ENCODE measurements around the gene TOGARAM2. TPM values are rescaled to one million over a fixed set of nuclear protein-coding genes. Genes with fewer than 3 reads are reported as not detected.
"Not testable (repeated sequence)": the region's sequence is repeated elsewhere in the genome, so short reads cannot be mapped to it uniquely, and the experiment has no call there.

TOGARAM2 gene
- total RNA-seq, 1 experiment from 2014 or later, result 0.76 TPM

DNA sequence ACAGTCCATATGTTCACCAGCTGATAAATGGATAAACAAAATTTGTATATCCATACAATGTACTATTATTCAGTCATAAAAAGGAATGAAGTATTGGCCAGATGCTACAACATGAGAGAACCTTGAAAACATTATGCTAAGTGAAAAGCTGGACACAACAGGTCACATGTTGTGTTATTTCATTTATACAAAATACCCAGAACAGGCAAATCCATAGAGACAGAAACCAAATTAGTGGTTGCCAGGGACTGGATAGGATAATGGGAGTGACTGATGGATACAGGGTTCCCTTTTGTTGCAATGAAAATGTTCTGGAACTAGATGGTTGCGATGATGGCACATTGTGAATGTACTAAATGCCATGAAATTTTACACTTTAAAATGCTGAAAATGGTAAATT, 103.5 kb downstream of the TOGARAM2 start:
- Histone ChIP-seq H3K4me3 (replicated peaks in 1 of 2; ENCODE audit: low read depth in 1 of 2, low read length in 2 of 2) (no peak overlapping the region), H3K36me3 (ENCODE audit: control insufficient read depth in 1 of 2, insufficient read depth in 2 of 2, low read length in 2 of 2) (no peaks in the 10 kb centered on the region), H3K27me3 (ENCODE audit: insufficient read depth, low read length) (no peaks in the 10 kb centered on the region), H3K9ac (ENCODE audit: low read length) (no peak overlapping the region), H2AFZ (ENCODE audit: low read depth, low read length, poor library complexity, severe bottlenecking) (peak overlapping the region; percentile 4), H4K20me1 (ENCODE audit: insufficient read depth) (no peaks in the 10 kb centered on the region), H3K79me2 (ENCODE audit: insufficient read depth, low read length) (no peaks in the 10 kb centered on the region), H3K27ac (ENCODE audit: low read depth, low read length) (no peak overlapping the region), H3K4me2 (ENCODE audit: low read length) (no peak overlapping the region), H3K9me2 (ENCODE audit: insufficient read depth) (no peaks in the 10 kb centered on the region), H3K4me1 (ENCODE audit: control insufficient read depth in 1 of 2, insufficient read depth in 2 of 2, low read length in 2 of 2) (peaks cover 0 to under 1% of the 10 kb centered on the region in 2 experiments; a peak in 1 of 4 replicates), H3K9me3 (ENCODE audit: control insufficient read depth in 1 of 2, insufficient read depth in 1 of 2, low read depth in 1 of 2, low read length in 2 of 2) (peaks cover 0 to 5% of the 10 kb centered on the region in 2 experiments; a peak in 2 of 4 replicates)
- ChIA-PET RAD21 (ENCODE audit: low non-redundant PET in 1 of 2, low total read pairs in 2 of 2, uncharacterized antibody in 2 of 2, unreplicated experiment in 2 of 2) (no interaction called here), CTCF (no interaction called here), POLR2A (interaction anchor here (1.0 kb wide), 1 partner anchor 23 kb away, joined by 3 read pairs; no protein-coding TSS in a partner anchor)
- intact Hi-C loops (cut with micrococcal nuclease), result no loop called here
- ATAC-seq (no peak), DNase-seq (ENCODE audit: low read depth, low spot score) (no peak)
- TF ChIP-seq JUND (IDR thresholded peaks at IDR 0.05), result no peak
- no TSS peak for BruUV-seq (replicated peaks)

DNA sequence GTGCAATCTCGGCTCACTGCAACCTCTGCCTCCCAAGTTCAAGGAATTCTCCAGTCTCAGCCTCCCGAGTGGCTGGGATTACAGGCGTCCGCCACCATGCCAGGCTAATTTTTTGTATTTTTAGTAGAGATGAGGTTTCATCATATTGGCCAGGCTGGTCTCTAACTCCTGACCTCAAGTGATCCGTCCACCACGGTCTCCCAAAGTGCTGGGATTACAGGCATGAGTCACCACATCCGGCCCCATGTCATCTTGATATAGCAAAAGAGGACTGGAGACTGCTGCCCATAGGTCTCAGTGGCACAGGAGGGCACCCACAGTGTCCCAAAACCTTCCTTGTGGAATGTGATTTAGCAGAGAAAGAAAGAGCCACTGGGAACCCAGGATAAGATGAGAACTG, 109.2 kb downstream of the TOGARAM2 start:
- H3K36me3 ChIP-seq (ENCODE audit: control insufficient read depth in 1 of 2, insufficient read depth in 2 of 2, low read length in 2 of 2); intact Hi-C loops (cut with micrococcal nuclease); H3K4me3 ChIP-seq (replicated peaks in 1 of 2; ENCODE audit: low read depth in 1 of 2, low read length in 2 of 2); H4K20me1 ChIP-seq (ENCODE audit: insufficient read depth); H3K9ac ChIP-seq (ENCODE audit: low read length); H3K27ac ChIP-seq (ENCODE audit: low read depth, low read length); H3K27me3 ChIP-seq (ENCODE audit: insufficient read depth, low read length); H3K9me2 ChIP-seq (ENCODE audit: insufficient read depth); H3K9me3 ChIP-seq (ENCODE audit: control insufficient read depth in 1 of 2, insufficient read depth in 1 of 2, low read depth in 1 of 2, low read length in 2 of 2); CTCF ChIA-PET; BruUV-seq (replicated peaks); H3K79me2 ChIP-seq (ENCODE audit: insufficient read depth, low read length); POLR2A ChIA-PET; DNase-seq (ENCODE audit: low read depth, low spot score): not testable (repeated sequence)
- ATAC-seq, result peak; percentile 42
- peak overlapping the region; percentile 14; the same call in 1 of the 2 replicates for H3K4me2 ChIP-seq (ENCODE audit: low read length)
- peak overlapping the region; percentile 38 for H2AFZ ChIP-seq (ENCODE audit: low read depth, low read length, poor library complexity, severe bottlenecking)
- RAD21 ChIA-PET (ENCODE audit: low non-redundant PET in 1 of 2, low total read pairs in 2 of 2, uncharacterized antibody in 2 of 2, unreplicated experiment in 2 of 2), result interaction anchor here in 1 of 2 experiments (0.7 kb wide), 1 partner anchor 1445 kb away, joined by 3 read pairs; no protein-coding TSS in a partner anchor
- peak; percentile 44 for TF ChIP-seq FOSL1 (IDR thresholded peaks at IDR 0.05; ENCODE audit: low read depth)
- TF ChIP-seq JUND (IDR thresholded peaks at IDR 0.05), result 0 out of 2 replicates have a peak, but pooled peaks have one; percentile 25
- peaks cover 0 to 13% of the 10 kb centered on the region in 2 experiments; a peak in 2 of 4 replicates for H3K4me1 ChIP-seq (ENCODE audit: control insufficient read depth in 1 of 2, insufficient read depth in 2 of 2, low read length in 2 of 2)

DNA sequence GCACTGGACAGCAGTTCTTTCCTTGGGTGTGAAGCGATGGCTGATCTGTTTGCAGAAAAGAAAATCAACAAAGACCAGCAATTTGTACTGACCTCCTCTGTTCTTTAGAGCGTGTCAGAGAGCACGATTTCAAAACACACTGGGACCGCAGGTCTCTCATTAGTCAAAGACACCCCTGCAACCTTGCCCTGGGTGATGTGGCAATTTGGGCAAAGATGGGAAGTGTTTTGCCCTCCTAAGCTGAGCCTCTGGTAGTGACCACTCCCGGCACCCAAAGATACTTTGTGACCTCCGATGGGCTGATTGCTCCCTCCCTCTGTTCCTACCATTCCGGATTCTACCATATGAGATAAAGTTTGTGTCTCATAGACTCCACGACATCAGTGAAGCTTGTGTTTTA, 115.9 kb downstream of the TOGARAM2 start:
- Histone ChIP-seq H3K4me2 (ENCODE audit: low read length) (no peak overlapping the region), H3K79me2 (ENCODE audit: insufficient read depth, low read length) (no peaks in the 10 kb centered on the region), H3K27ac (ENCODE audit: low read depth, low read length) (no peak overlapping the region), H2AFZ (ENCODE audit: low read depth, low read length, poor library complexity, severe bottlenecking) (no peak overlapping the region), H3K9me2 (ENCODE audit: insufficient read depth) (no peaks in the 10 kb centered on the region), H3K4me3 (replicated peaks in 1 of 2; ENCODE audit: low read depth in 1 of 2, low read length in 2 of 2) (no peak overlapping the region), H3K36me3 (ENCODE audit: control insufficient read depth in 1 of 2, insufficient read depth in 2 of 2, low read length in 2 of 2) (no peaks in the 10 kb centered on the region), H3K4me1 (ENCODE audit: control insufficient read depth in 1 of 2, insufficient read depth in 2 of 2, low read length in 2 of 2) (peaks cover 0 to 8% of the 10 kb centered on the region in 2 experiments; a peak in 1 of 4 replicates), H3K9me3 (ENCODE audit: control insufficient read depth in 1 of 2, insufficient read depth in 1 of 2, low read depth in 1 of 2, low read length in 2 of 2) (no peaks in the 10 kb centered on the region), H3K9ac (ENCODE audit: low read length) (no peak overlapping the region), H3K27me3 (ENCODE audit: insufficient read depth, low read length) (no peaks in the 10 kb centered on the region), H4K20me1 (ENCODE audit: insufficient read depth) (no peaks in the 10 kb centered on the region)
- intact Hi-C loops (cut with micrococcal nuclease), result no loop called here
- DNase-seq (ENCODE audit: low read depth, low spot score) (no peak), ATAC-seq (no peak)
- ChIA-PET RAD21 (ENCODE audit: low non-redundant PET in 1 of 2, low total read pairs in 2 of 2, uncharacterized antibody in 2 of 2, unreplicated experiment in 2 of 2) (no interaction called here), CTCF (no interaction called here), POLR2A (no interaction called here)
- BruUV-seq (replicated peaks), result no TSS peak
- TF ChIP-seq FOSL1 (IDR thresholded peaks at IDR 0.05; ENCODE audit: low read depth), result no peak
- no peak for TF ChIP-seq EZH2phosphoT487 (IDR thresholded peaks at IDR 0.05; ENCODE audit: borderline replicate concordance)
- TF ChIP-seq MAX (IDR thresholded peaks at IDR 0.05), result no peak
- TF ChIP-seq SIN3A (IDR thresholded peaks at IDR 0.05; ENCODE audit: low read depth), result no peak
- TF ChIP-seq EZH2 (IDR thresholded peaks at IDR 0.05), result no peak
- no peak for TF ChIP-seq ZBTB33 (IDR thresholded peaks at IDR 0.05; ENCODE audit: extremely low read depth, insufficient replicate concordance, low read length)
- no peak for TF ChIP-seq TCF7L2 (IDR thresholded peaks at IDR 0.05; ENCODE audit: borderline replicate concordance, extremely low read depth, insufficient read depth, insufficient read length)
- TF ChIP-seq CEBPB (IDR thresholded peaks at IDR 0.05; ENCODE audit: low read depth), result no peak
- TF ChIP-seq POLR2AphosphoS5 (IDR thresholded peaks at IDR 0.05; ENCODE audit: low read depth, low read length), result no peak
- TF ChIP-seq SP1 (IDR thresholded peaks at IDR 0.05; ENCODE audit: low read depth), result no peak
- no peak for TF ChIP-seq RAD21 (IDR thresholded peaks at IDR 0.05; ENCODE audit: low read depth)
